HepG2 (cell line): ENCODE results near the gene HECTD4. TPM values are rescaled to one million over a fixed set of nuclear protein-coding genes. Genes with fewer than 3 reads are reported as not detected.

Source experiments
- ATAC-seq: fragments of 200-7000 bp; cut with Tn5 transposase; 3 replicates; pipeline ENCODE4 v1.9.1; 2020; ENCODE audit warnings: mild to moderate bottlenecking, moderate library complexity
- BruUV-seq: library from RNA; stranded (reverse); fragments of 400-500 nt; replicated peaks from 2 replicates; lab custom pipeline; 2021; lab: Mats Ljungman, UMichigan
- CTCF ChIA-PET: fragments of 300-600 bp; formaldehyde crosslinking; extraction: SDS; loops from one replicate; lab custom pipeline; 2021; ENCODE audit warnings: low total read pairs, inconsistent platforms, low intra/inter-chr PET ratio; lab: Yijun Ruan, JAX
- POLR2A ChIA-PET: fragments of 350-600 bp; sonication (Branson Sonifier 250); formaldehyde crosslinking; loops from one replicate; lab custom pipeline; 2020; ENCODE audit warnings: antibody characterized with exemption, inconsistent platforms; lab: Yijun Ruan, JAX
- DNase-seq: peaks from one replicate; pipeline ENCODE4 v3.0.0-alpha.2; 2015; ENCODE audit warnings: low spot score
- FAIRE-seq: peaks from 3 replicates; lab custom pipeline; 2011; peaks lifted over from hg19 to GRCh38; lab: Jason Lieb, UNC
- H2AFZ ChIP-seq: one replicate; pipeline ENCODE4 v1.6.1; 2011; ENCODE audit warnings: low read length, inconsistent platforms
- H3K27ac ChIP-seq: fragments of 300-600 bp; 3 replicates; pipeline ENCODE4 v1.8.0; 2011; ENCODE audit warnings: mixed run types, mild to moderate bottlenecking, mixed read lengths, low read length, inconsistent platforms; ENCODE audit not compliant: insufficient read depth; ENCODE audit errors: extremely low read length
- H3K27me3 ChIP-seq, 2 experiments: fragments of 200-600 bp in 1 of 2; 2 replicates in 1 of 2; 3 replicates in 1 of 2; pipeline versions ENCODE4 v1.6.0 to v1.8.0; 2011; ENCODE audit warnings: low read length in 2 of 2, mild to moderate bottlenecking in 2 of 2, moderate library complexity in 2 of 2, inconsistent platforms in 1 of 2; ENCODE audit not compliant: insufficient read depth in 2 of 2, control insufficient read depth in 1 of 2
- H3K36me3 ChIP-seq, 2 experiments: fragments of 200-600 bp in 1 of 2; replicated peaks in 1 of 2; 2 replicates in 1 of 2; 3 replicates in 1 of 2; pipeline versions ENCODE4 v1.5.1 to v1.8.0; 2011; ENCODE audit warnings: low read length in 2 of 2, inconsistent platforms in 1 of 2; ENCODE audit not compliant: insufficient read depth in 2 of 2, control insufficient read depth in 1 of 2
- H3K4me1 ChIP-seq: 2 replicates; pipeline ENCODE4 v1.5.1; 2012; ENCODE audit warnings: low read length, inconsistent platforms; ENCODE audit not compliant: insufficient read depth
- H3K4me2 ChIP-seq: 2 replicates; pipeline ENCODE4 v1.6.0; 2011; ENCODE audit warnings: low read depth, low read length, inconsistent platforms
- H3K4me3 ChIP-seq, 3 experiments: fragments of 200-600 bp in 1 of 3; sonication (generic), shearing (Covaris generic) in 1 of 3; replicated peaks in 1 of 3; 2 replicates each; pipeline ENCODE4 v1.5.1; 2011 to 2016; ENCODE audit warnings: low read length in 3 of 3, inconsistent platforms in 2 of 3, low read depth in 2 of 3, mild to moderate bottlenecking in 2 of 3, control low read depth in 1 of 3, mixed read lengths in 1 of 3; ENCODE audit not compliant: insufficient read depth in 1 of 3
- H3K79me2 ChIP-seq: one replicate; pipeline ENCODE4 v1.6.1; 2011; ENCODE audit warnings: low read length, inconsistent platforms; ENCODE audit not compliant: insufficient read depth
- H3K9ac ChIP-seq: 2 replicates; pipeline ENCODE4 v1.6.0; 2011; ENCODE audit warnings: mild to moderate bottlenecking, low read depth, low read length, inconsistent platforms; ENCODE audit not compliant: insufficient read depth
- H3K9me3 ChIP-seq: 2 replicates; pipeline ENCODE4 v1.5.1; 2012; ENCODE audit warnings: mild to moderate bottlenecking, low read length
- H4K20me1 ChIP-seq: 2 replicates; pipeline ENCODE4 v1.6.0; 2011; ENCODE audit warnings: inconsistent platforms, mild to moderate bottlenecking, low read length, moderate library complexity; ENCODE audit not compliant: insufficient read depth
- DPF2 ChIP-seq: sonication (generic); formaldehyde crosslinking; IDR thresholded peaks from 2 replicates; pipeline ENCODE4 v1.4.0; 2020; ENCODE audit warnings: mild to moderate bottlenecking, low read depth, missing genetic modification reagents, borderline replicate concordance
- TIGD3 ChIP-seq: sonication (generic); formaldehyde crosslinking; IDR thresholded peaks from 2 replicates; pipeline ENCODE4 v1.5.1; 2020; ENCODE audit warnings: mild to moderate bottlenecking, missing genetic modification reagents, borderline replicate concordance
- ZMYM2 ChIP-seq: sonication (generic); formaldehyde crosslinking; IDR thresholded peaks from 2 replicates; pipeline ENCODE4 v1.8.0; 2022; ENCODE audit warnings: mild to moderate bottlenecking, missing genetic modification reagents
- ZSCAN20 ChIP-seq: sonication (generic); formaldehyde crosslinking; IDR thresholded peaks from 2 replicates; pipeline ENCODE4 v1.4.0; 2020; ENCODE audit warnings: missing genetic modification reagents, mild to moderate bottlenecking, borderline replicate concordance
- WGBS: methylation state at CpG from one replicate; pipeline ENCODE4 v1.1.6; 2017; ENCODE audit warnings: low lambda C conversion rate; 5-methylcytosine and 5-hydroxymethylcytosine counted together
- in situ Hi-C: cut with HindIII; loops from 2 replicates; pipeline ENCODE4 v1.10.0; 2017; ENCODE audit warnings: low pct_unique_long_range_greater_than_20kb; ENCODE audit not compliant: extremely low pct_ligation_motif_present
- intact Hi-C: fragments of 100-400 bp; cut with micrococcal nuclease; formaldehyde crosslinking; loops from one replicate; pipeline ENCODE4 v1.10.0; 2022; ENCODE audit not compliant: unreplicated experiment
- polyA plus RNA-seq, 8 experiments: library from polyadenylated mRNA; depleted of rRNA in 3 of 8; stranded (reverse) in 7 of 8; unstranded in 1 of 8; fragments of >200 nt; fragmentation: Illumina TruSeq in 4 of 8; extraction: Trizol in 4 of 8; gene quantifications; 2 replicates each; pipeline versions ENCODE4 v1.2.1 to v1.2.3, GENCODE V29; 2011 to 2016; ENCODE audit warnings: low read depth in 4 of 8, missing spikeins in 1 of 8, mixed read lengths in 1 of 8; ENCODE audit not compliant: insufficient read depth in 1 of 8
- total RNA-seq, 5 experiments: library from RNA; depleted of rRNA; stranded (reverse); fragments of >200 nt; fragmentation: Illumina TruSeq; extraction: Trizol; gene quantifications; 2 replicates each; pipeline ENCODE4 v1.2.3, GENCODE V29; 2016; ENCODE audit warnings: low read depth in 1 of 5
- TF ChIP-seq, protein P1 (sequence below): sonication (generic); formaldehyde crosslinking; IDR thresholded peaks from 2 replicates; pipeline ENCODE4 v1.8.1; 2023; ENCODE audit warnings: mild to moderate bottlenecking, missing genetic modification reagents, borderline replicate concordance

The HECTD4 gene
- total and polyA plus RNA-seq, 2 of the 13 experiments (the other 11 are each of a cell fraction or from before 2014, with no cell fraction given) = 9.0 to 11.4 TPM

GRCh38 chr12:112368856-112369255 lies 13.4 kb downstream of the HECTD4 start:
- ATAC-seq (no peak), FAIRE-seq (no peak), DNase-seq (no peak)
- intact Hi-C loops (no loop called here), in situ Hi-C loops (no loop called here)
- Histone ChIP-seq H3K9me3 (no peaks in the 10 kb centered on the region), H3K27ac (no peak overlapping the region), H4K20me1 (peaks cover 15% of the 10 kb centered on the region), H2AFZ (no peak overlapping the region), H3K4me1 (peaks cover 30% of the 10 kb centered on the region), H3K9ac (no peak overlapping the region), H3K27me3 (no peaks in the 10 kb centered on the region; a peak in 1 of 5 replicates), H3K4me3 (no peak overlapping the region), H3K36me3 (no peaks in the 10 kb centered on the region), H3K4me2 (no peak overlapping the region), H3K79me2 (peaks cover 16% of the 10 kb centered on the region)
- CTCF ChIA-PET = no interaction called here
- POLR2A ChIA-PET = no interaction called here
- 86% methylated on average over 6 of the region's 6 CpGs for WGBS
- no TSS peak for BruUV-seq
- TF ChIP-seq DPF2 (CRISPR knock-in tag) (no peak), TIGD3 (CRISPR knock-in tag) (no peak), ZSCAN20 (CRISPR knock-in tag) (no peak)
- TF ChIP-seq, protein P1, sequence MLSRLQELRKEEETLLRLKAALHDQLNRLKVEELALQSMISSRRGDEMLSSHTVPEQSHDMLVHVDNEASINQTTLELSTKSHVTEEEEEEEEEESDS (CRISPR knock-in tag) = no peak

DNA sequence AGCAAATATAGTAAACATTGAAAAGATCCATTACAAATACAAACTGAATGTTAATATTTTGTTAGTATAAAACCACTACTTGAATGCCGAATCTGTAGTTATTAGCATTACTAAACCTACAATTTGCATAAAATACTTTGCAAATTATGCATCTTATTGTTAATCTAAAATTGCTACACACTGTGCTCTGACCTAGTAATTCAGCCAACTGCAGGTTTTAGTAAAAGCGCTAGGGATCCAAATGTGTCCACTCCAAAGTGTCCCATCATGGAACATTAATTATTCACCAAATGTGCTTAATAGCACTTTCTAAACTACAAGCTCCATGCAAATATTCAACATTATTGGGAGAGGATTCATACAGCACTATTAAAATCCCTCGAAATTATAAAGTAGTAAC lies 14.3 kb downstream of the HECTD4 start:
- Histone ChIP-seq H3K27ac (no peak overlapping the region), H3K79me2 (peaks cover 10% of the 10 kb centered on the region), H2AFZ (no peak overlapping the region), H3K4me1 (peaks cover 26% of the 10 kb centered on the region), H3K9ac (no peak overlapping the region), H4K20me1 (peaks cover 15% of the 10 kb centered on the region), H3K36me3 (no peaks in the 10 kb centered on the region), H3K27me3 (no peaks in the 10 kb centered on the region; a peak in 1 of 5 replicates), H3K4me2 (no peak overlapping the region), H3K9me3 (no peaks in the 10 kb centered on the region), H3K4me3 (no peak overlapping the region)
- WGBS = 95% methylated on average over 3 of the region's 3 CpGs
- CTCF ChIA-PET = no interaction called here
- ATAC-seq (no peak), DNase-seq (no peak), FAIRE-seq (no peak)
- no TSS peak for BruUV-seq
- POLR2A ChIA-PET = no interaction called here
- in situ Hi-C loops (no loop called here), intact Hi-C loops (no loop called here)
- no peak for TF ChIP-seq ZMYM2 (CRISPR knock-in tag)
